Measurements from ENCODE around the gene LRMDA. TPM values are rescaled to one million over a fixed set of nuclear protein-coding genes. Genes with fewer than 3 reads are reported as not detected.

The LRMDA gene
- total RNA-seq, 2 experiments from 2014 or later, result not detected

GRCh38 chr10:76285012-76285411 lies 853.6 kb downstream of the LRMDA start:
- ChIA-PET CTCF (no interaction called here), POLR2A (no interaction called here)

DNA sequence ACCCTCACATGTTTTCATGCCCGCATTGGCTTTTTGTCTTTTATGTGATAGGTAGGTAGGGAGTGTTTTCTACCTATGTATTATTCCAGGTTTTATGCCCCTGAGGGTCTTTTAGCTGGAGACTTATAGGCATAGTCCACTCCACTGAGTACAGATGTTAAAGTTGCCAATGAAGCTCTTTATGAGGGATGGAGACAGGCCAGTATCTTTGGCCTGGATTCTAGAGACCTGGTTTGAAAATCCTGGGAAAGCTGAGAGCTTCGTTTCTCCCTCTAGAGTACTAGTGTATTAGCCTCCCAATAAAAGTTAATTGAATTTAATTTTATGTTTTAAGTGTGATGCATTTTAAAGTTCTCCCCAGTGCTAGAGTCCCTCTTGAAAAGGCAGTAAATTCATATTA lies 854.1 kb downstream of the LRMDA start:
- POLR2A ChIA-PET, result no interaction called here
- CTCF ChIA-PET, result no interaction called here

DNA sequence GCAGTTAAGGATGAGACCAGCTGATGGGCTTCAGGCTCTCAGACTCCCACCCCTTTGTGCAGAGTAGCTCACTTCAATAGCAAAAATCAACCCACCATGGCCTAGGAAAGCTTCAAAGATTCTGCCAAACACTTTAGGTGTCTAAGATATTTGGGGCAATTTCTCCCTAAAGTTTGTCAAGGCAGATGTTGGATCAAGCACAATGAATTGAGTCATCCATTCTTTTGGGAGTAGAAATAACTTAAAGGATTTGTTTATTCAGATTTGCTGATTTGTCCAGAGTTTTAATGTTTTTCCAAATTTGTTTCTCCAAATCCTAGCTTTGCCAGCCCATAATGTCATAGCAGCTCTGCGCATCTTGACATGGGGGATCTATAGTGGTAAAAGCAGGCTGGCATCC lies 855.1 kb downstream of the LRMDA start:
- ChIA-PET CTCF (no interaction called here), POLR2A (no interaction called here)

DNA sequence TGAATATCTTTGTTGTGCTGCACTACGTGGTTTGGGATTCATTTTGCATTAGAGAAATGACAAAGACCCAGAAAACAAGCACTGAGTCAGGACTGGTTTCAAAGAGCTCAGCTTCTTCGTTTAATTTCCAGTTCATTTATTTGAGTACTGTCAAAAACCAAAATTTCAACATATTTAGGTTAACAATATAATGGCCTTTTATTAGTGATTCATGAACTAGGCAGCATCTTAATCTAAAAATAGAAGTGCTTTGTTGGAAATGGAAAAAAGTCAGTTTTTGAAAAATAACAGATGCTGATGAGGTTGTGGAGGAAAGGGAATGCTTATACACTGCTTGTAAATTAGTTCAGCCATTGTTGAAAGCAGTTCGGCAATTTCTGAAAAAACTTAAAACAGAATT lies 856.4 kb downstream of the LRMDA start:
- CTCF ChIA-PET, result no interaction called here
- POLR2A ChIA-PET, result no interaction called here

- ChIA-PET CTCF (no interaction called here), POLR2A (no interaction called here)
These were observed 859.8 kb downstream of the LRMDA start for GRCh38 chr10:76291175-76291574.

GRCh38 chr10:76291885-76292284 lies 860.5 kb downstream of the LRMDA start:
- POLR2A ChIA-PET, result no interaction called here
- CTCF ChIA-PET, result no interaction called here

DNA sequence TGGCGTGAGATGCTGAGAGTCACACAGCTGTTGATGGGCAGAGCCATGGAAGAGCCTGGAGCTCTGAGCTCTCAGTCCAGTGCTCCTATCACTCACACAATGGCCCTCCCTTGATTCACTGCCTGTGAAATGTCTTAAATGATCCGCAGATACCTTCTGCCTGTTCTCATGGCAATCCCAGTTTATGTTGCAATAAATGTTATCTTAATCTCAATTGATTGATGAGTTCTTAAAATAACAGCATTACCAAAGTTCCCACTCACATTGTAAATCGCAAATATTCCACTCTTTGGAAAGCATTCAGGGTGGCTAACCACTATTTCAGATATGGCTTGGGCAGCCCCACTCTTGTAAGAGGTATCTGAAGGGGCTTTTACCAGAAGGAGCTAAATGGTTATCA lies 865.5 kb downstream of the LRMDA start:
- CTCF ChIA-PET, result no interaction called here
- POLR2A ChIA-PET, result no interaction called here

GRCh38 chr10:76297358-76297757 lies 865.9 kb downstream of the LRMDA start:
- ChIA-PET CTCF (no interaction called here), POLR2A (no interaction called here)

DNA sequence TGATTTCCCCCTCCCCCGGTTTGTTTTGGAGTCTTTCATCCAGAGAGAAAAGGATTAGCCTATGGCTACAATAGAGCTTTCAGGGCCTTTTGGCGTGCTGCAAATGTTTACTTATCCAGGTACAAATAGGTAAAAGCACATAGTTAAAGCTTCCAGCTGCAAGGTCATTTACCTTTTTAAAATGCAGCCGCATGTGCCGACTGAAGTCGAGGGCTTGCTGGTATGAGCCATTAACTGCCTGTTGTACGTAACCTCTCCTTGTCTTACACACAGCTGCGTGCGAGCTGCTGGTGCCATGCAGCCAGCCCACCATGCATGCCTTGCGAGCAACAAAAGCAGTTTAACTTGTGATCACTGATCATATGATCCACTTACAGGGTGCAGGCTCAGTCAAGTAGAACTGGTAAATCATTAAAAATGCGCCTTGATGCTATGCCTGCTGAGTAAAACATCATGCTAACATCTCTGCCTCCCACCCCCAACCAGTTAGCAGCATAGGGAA lies 866.4 kb downstream of the LRMDA start:
- CTCF ChIA-PET, result no interaction called here

GRCh38 chr10:76298329-76298728 lies 866.9 kb downstream of the LRMDA start:
- CTCF ChIA-PET, result no interaction called here
- POLR2A ChIA-PET, result no interaction called here

More for the DNA sequence above, 866.4 kb downstream of the LRMDA start:
- POLR2A ChIA-PET, result no interaction called here

GRCh38 chr10:76299501-76299900 lies 868.1 kb downstream of the LRMDA start:
- POLR2A ChIA-PET, result no interaction called here
- CTCF ChIA-PET, result no interaction called here

- POLR2A ChIA-PET, result no interaction called here
- CTCF ChIA-PET, result no interaction called here
These were observed 869.8 kb downstream of the LRMDA start for GRCh38 chr10:76301211-76301610.

DNA sequence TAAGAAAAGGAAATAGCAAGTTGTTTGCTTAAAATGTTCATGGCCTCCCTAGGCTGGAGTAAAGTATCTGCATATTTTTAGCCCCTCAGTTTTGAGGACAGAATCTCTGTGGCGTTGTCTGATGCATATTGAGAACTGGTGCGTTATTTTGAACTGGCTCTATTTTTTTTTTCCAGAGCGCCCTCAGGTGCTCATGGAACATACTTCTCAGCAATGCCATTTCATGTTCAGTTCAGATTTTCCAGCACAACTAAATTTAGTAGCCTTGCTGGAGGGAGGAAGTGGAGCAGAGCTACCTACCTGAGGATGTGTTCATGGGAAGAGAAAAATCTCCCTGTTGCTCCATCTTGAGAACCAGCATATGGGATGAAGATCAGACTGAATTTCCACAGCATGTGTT lies 870.5 kb downstream of the LRMDA start:
- CTCF ChIA-PET, result no interaction called here

GRCh38 chr10:76302481-76302880 lies 871.1 kb downstream of the LRMDA start:
- CTCF ChIA-PET, result no interaction called here
- POLR2A ChIA-PET, result no interaction called here

More for the DNA sequence above, 870.5 kb downstream of the LRMDA start:
- POLR2A ChIA-PET, result no interaction called here

GRCh38 chr10:76302961-76303630 lies 871.7 kb downstream of the LRMDA start:
- POLR2A ChIA-PET, result no interaction called here
- CTCF ChIA-PET, result interaction anchor here (0.6 kb wide), 1 partner anchor 1586 kb away, joined by 4 read pairs; no protein-coding TSS in a partner anchor

DNA sequence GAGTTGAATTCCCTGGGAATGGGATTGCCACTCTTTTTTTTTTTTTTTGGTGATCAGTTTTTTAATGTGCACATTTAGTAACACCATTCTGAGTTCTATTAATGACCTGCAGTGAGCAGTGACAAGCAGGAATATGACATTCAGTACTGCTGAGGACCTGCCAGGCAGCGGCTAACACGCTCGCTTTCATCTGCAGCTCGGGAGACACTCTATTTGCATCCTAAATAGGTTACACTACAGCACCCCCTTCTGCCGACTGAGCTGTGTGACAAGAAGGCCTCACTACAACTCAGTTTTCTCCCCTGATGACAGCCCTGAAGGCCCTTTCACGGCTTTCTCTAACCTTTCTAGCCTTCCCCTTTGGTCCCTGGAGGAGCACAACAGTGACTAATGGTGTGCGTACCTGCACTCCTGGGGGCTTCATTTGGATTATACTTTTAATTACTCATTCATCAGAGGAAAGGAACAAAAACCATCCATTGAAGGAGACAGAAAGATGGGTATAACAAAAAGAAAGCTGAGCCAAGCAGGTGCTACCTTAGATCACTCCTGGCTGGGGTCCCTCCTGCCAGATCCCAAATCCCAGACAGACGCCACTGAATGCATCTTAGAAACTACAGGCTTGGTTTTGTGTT lies 872.4 kb downstream of the LRMDA start:
- ChIA-PET POLR2A (no interaction called here), CTCF (interaction anchor here (0.6 kb wide), 1 partner anchor 1587 kb away, joined by 4 read pairs; no protein-coding TSS in a partner anchor)

GRCh38 chr10:76305930-76306615 lies 874.6 kb downstream of the LRMDA start:
- ChIA-PET POLR2A (no interaction called here), CTCF (no interaction called here)

- CTCF ChIA-PET, result no interaction called here
- POLR2A ChIA-PET, result no interaction called here
These were observed 875.4 kb downstream of the LRMDA start for GRCh38 chr10:76306856-76307255.

- ChIA-PET POLR2A (no interaction called here), CTCF (no interaction called here)
These were observed 877.6 kb downstream of the LRMDA start for GRCh38 chr10:76309070-76309469.

DNA sequence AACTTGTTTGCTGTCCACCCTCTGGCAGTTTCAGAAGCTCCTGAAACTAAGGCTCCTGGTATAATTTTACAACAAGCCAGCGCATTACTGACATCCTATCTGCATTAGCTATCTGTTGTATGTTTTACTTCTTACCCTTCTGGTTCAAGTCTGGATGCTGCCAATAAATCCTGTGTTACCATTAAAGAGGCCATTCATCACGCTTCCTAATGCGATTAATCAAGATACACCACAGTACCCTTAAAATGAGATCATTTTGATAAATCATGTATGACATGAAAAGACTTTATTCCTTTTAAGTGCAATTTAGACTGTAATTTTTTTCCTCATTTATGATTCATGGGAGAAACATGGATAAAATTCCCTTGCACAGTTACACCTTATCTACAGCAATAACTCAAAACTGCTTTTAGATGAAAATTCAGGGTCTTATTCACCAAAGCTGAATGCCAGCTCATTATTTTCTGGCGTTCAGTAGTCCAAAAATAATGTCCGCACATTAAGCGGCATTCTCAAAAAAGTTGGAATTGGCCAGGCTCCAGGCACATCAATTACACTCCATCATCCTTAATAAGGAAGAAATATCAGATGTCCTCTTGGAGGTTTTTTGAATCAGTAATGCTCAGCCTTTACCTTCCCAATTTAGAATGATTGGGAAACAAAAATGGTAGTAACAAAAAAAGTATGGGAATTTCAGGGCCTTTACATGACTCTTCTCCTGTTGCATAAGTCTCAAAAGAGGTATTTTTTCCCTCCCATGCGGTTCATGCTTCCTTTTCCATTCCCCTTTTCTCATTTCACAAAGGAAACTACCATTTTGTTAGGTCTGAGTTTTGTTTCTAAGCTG lies 878.5 kb downstream of the LRMDA start:
- POLR2A ChIA-PET, result no interaction called here
- CTCF ChIA-PET, result no interaction called here
